Sigmoid colon (tissue), 4 donors: ENCODE data around the gene GNAI2.

Source experiments
- CTCF ChIP-seq, 4 experiments: fragments of 450-650 bp in 3 of 4; fragments of 200-600 bp in 1 of 4; IDR thresholded peaks; one replicate each; pipeline ENCODE4 v1.5.1; 2016 to 2019; ENCODE audit warnings: antibody characterized with exemption in 4 of 4, mild to moderate bottlenecking in 3 of 4, moderate library complexity in 2 of 4
- EP300 ChIP-seq, 4 donors: sonication (generic); formaldehyde crosslinking; IDR thresholded peaks; one replicate each; pipeline ENCODE4 v1.6.1; 2017; ENCODE audit warnings: antibody characterized with exemption in 4 of 4
- POLR2A ChIP-seq, 2 donors: fragments of 450-650 bp; IDR thresholded peaks; one replicate each; pipeline ENCODE4 v1.6.1; 2016; ENCODE audit warnings: antibody characterized with exemption in 2 of 2, mild to moderate bottlenecking in 2 of 2, moderate library complexity in 2 of 2
- POLR2AphosphoS5 ChIP-seq, 4 donors: sonication (generic); formaldehyde crosslinking; IDR thresholded peaks; one replicate each; pipeline ENCODE4 v1.6.1; 2017; ENCODE audit warnings: antibody characterized with exemption in 4 of 4

GRCh38 chr3:50229490-50229889, 6.5 kb upstream of the GNAI2 start:
- no peak for TF ChIP-seq CTCF (IDR thresholded peaks at IDR 0.05)
- no peak for TF ChIP-seq POLR2A (IDR thresholded peaks at IDR 0.05)
- no peak for TF ChIP-seq EP300 (IDR thresholded peaks at IDR 0.05)
- TF ChIP-seq POLR2AphosphoS5 (IDR thresholded peaks at IDR 0.05), result no peak
